OCI-LY7 (cell line): ENCODE results near the gene PLXDC2. TPM values are rescaled to one million over a fixed set of nuclear protein-coding genes. Genes with fewer than 3 reads are reported as not detected.

Experiments
- BruUV-seq: library from RNA; stranded (reverse); fragments of 400-500 nt; replicated peaks from 2 replicates; lab custom pipeline; 2021; lab: Mats Ljungman, UMichigan
- CTCF ChIA-PET: fragments of 300-600 bp; sonication (Branson Sonifier 250); formaldehyde crosslinking; loops from one replicate; lab custom pipeline; 2022; ENCODE audit warnings: antibody characterized with exemption; ENCODE audit not compliant: unreplicated experiment; lab: Charles Lee
- POLR2A ChIA-PET: fragments of 300-600 bp; sonication (Branson Sonifier 250); formaldehyde crosslinking; loops from one replicate; lab custom pipeline; 2022; ENCODE audit warnings: antibody characterized with exemption; lab: Charles Lee
- DNase-seq: peaks from one replicate; pipeline ENCODE4 v3.0.0-alpha.2; 2015; ENCODE audit warnings: low spot score
- H2AFZ ChIP-seq: fragments of 200-600 bp; sonication (generic), shearing (Covaris generic); 2 replicates; pipeline ENCODE4 v1.6.1; 2014; ENCODE audit warnings: mild to moderate bottlenecking, antibody characterized with exemption, low read length, moderate library complexity
- H3K27ac ChIP-seq: fragments of 200-600 bp; sonication (generic); 2 replicates; pipeline ENCODE4 v1.5.1; 2014; ENCODE audit warnings: mixed run types, low read depth, mild to moderate bottlenecking, moderate library complexity, low read length, inconsistent platforms; ENCODE audit not compliant: poor library complexity, severe bottlenecking
- H3K36me3 ChIP-seq: fragments of 200-600 bp; sonication (generic); 2 replicates; pipeline ENCODE4 v1.6.1; 2014; ENCODE audit warnings: mild to moderate bottlenecking, antibody characterized with exemption, low read length, moderate library complexity, mixed read lengths; ENCODE audit not compliant: insufficient read depth
- H3K4me1 ChIP-seq: fragments of 200-600 bp; sonication (generic); 2 replicates; pipeline ENCODE4 v1.5.1; 2014; ENCODE audit warnings: mild to moderate bottlenecking, low read length; ENCODE audit not compliant: insufficient read depth, poor library complexity, severe bottlenecking
- H3K4me2 ChIP-seq: fragments of 200-600 bp; sonication (generic); 2 replicates; pipeline ENCODE4 v1.6.1; 2014; ENCODE audit warnings: mild to moderate bottlenecking, low read length
- H3K4me3 ChIP-seq: fragments of 200-600 bp; sonication (generic); 2 replicates; pipeline ENCODE4 v1.5.1; 2014; ENCODE audit warnings: mild to moderate bottlenecking, low read depth, low read length; ENCODE audit not compliant: poor library complexity, severe bottlenecking
- H3K79me2 ChIP-seq: fragments of 200-600 bp; sonication (generic); 2 replicates; pipeline ENCODE4 v1.6.1; 2016; ENCODE audit warnings: low read depth, mild to moderate bottlenecking, low read length, moderate library complexity, mixed read lengths; ENCODE audit not compliant: insufficient read depth
- H3K9me2 ChIP-seq: fragments of 200-600 bp; sonication (generic); 2 replicates; pipeline ENCODE4 v1.6.1; 2016; ENCODE audit warnings: mild to moderate bottlenecking, low read length, mixed read lengths; ENCODE audit not compliant: insufficient read depth
- H3K9me3 ChIP-seq: fragments of 200-600 bp; sonication (generic); 2 replicates; pipeline ENCODE4 v1.6.1; 2014; ENCODE audit warnings: mild to moderate bottlenecking, mixed run types, low read length, mixed read lengths
- H4K20me1 ChIP-seq: fragments of 200-600 bp; sonication (generic); 2 replicates; pipeline ENCODE4 v1.6.1; 2014; ENCODE audit warnings: mild to moderate bottlenecking, antibody characterized with exemption, low read length, moderate library complexity, mixed read lengths; ENCODE audit not compliant: insufficient read depth
- EZH2phosphoT487 ChIP-seq: fragments of 200-600 bp; sonication (generic); IDR thresholded peaks from 2 replicates; pipeline ENCODE4 v1.6.1; 2018; ENCODE audit warnings: low read depth, borderline replicate concordance, mild to moderate bottlenecking, mixed run types, antibody characterized with exemption, low read length, moderate library complexity, mixed read lengths
- intact Hi-C: fragments of 100-400 bp; cut with micrococcal nuclease; formaldehyde crosslinking; loops from one replicate; pipeline ENCODE4 v1.10.0; 2022; ENCODE audit not compliant: unreplicated experiment
- total RNA-seq, 2 experiments: library from RNA; depleted of rRNA in 1 of 2; stranded (reverse); fragments of >200 nt in 1 of 2; shearing (Covaris generic) in 1 of 2; gene quantifications; 2 replicates each; pipeline ENCODE4 v1.2.3, GENCODE V29; 2014 to 2022
- TF ChIP-seq, protein P1 (sequence below): fragments of 200-600 bp; sonication (generic); conservative IDR thresholded peaks from 2 replicates; pipeline ENCODE4 v1.5.1; 2014; ENCODE audit warnings: mild to moderate bottlenecking, antibody characterized with exemption, low read length, moderate library complexity, mixed read lengths

PLXDC2 gene
- total RNA-seq, 2 experiments from 2014 or later = not detected

- Histone ChIP-seq H4K20me1 (no peaks in the 10 kb centered on the region), H3K4me3 (no peak overlapping the region), H3K9me3 (no peaks in the 10 kb centered on the region), H3K36me3 (no peaks in the 10 kb centered on the region), H3K9me2 (no peaks in the 10 kb centered on the region), H3K27ac (no peak overlapping the region), H3K4me2 (no peak overlapping the region), H2AFZ (no peak overlapping the region), H3K79me2 (no peaks in the 10 kb centered on the region), H3K4me1 (no peaks in the 10 kb centered on the region)
- no TSS peak for BruUV-seq
- intact Hi-C loops = no loop called here
- TF ChIP-seq EZH2phosphoT487 = no peak
- TF ChIP-seq, protein P1, sequence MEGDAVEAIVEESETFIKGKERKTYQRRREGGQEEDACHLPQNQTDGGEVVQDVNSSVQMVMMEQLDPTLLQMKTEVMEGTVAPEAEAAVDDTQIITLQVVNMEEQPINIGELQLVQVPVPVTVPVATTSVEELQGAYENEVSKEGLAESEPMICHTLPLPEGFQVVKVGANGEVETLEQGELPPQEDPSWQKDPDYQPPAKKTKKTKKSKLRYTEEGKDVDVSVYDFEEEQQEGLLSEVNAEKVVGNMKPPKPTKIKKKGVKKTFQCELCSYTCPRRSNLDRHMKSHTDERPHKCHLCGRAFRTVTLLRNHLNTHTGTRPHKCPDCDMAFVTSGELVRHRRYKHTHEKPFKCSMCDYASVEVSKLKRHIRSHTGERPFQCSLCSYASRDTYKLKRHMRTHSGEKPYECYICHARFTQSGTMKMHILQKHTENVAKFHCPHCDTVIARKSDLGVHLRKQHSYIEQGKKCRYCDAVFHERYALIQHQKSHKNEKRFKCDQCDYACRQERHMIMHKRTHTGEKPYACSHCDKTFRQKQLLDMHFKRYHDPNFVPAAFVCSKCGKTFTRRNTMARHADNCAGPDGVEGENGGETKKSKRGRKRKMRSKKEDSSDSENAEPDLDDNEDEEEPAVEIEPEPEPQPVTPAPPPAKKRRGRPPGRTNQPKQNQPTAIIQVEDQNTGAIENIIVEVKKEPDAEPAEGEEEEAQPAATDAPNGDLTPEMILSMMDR = no peak
- no peak for DNase-seq
- ChIA-PET POLR2A (no interaction called here), CTCF (no interaction called here)
Measured at GRCh38 chr10:20144268-20144667, 328.0 kb downstream of the PLXDC2 start.

- Histone ChIP-seq H3K79me2 (no peaks in the 10 kb centered on the region), H3K4me3 (no peak overlapping the region), H3K4me1 (no peaks in the 10 kb centered on the region), H3K9me3 (no peaks in the 10 kb centered on the region), H3K27ac (no peak overlapping the region), H3K36me3 (no peaks in the 10 kb centered on the region), H3K4me2 (no peak overlapping the region), H2AFZ (no peak overlapping the region), H3K9me2 (no peaks in the 10 kb centered on the region), H4K20me1 (no peaks in the 10 kb centered on the region)
- ChIA-PET CTCF (no interaction called here), POLR2A (no interaction called here)
- TF ChIP-seq, protein P1 = no peak
- TF ChIP-seq EZH2phosphoT487 = no peak
- no TSS peak for BruUV-seq
- intact Hi-C loops = no loop called here
- no peak for DNase-seq
Measured at GRCh38 chr10:20146004-20146403, 329.8 kb downstream of the PLXDC2 start.

DNA sequence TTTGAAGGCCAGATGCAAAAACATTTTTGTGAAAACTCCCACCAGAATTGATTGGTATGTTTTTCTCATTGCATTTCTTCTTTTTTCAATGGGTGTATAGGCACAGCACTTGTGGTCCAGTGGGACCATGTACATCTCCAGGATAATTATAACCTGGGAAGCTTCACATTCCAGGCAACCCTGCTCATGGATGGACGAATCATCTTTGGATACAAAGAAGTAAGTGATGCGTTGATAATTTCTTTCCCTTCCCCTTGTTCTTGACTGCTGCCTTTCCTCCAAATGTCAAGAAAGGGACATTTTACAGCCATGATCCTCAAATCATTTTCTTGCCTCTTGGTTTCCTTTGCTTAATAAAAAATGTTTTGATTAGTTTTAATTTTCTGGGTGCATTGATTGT, 331.5 kb downstream of the PLXDC2 start:
- Histone ChIP-seq H3K4me1 (no peaks in the 10 kb centered on the region), H3K79me2 (no peaks in the 10 kb centered on the region), H3K4me2 (no peak overlapping the region), H3K27ac (no peak overlapping the region), H3K9me2 (no peaks in the 10 kb centered on the region), H3K9me3 (no peaks in the 10 kb centered on the region), H2AFZ (no peak overlapping the region), H3K36me3 (no peaks in the 10 kb centered on the region), H4K20me1 (no peaks in the 10 kb centered on the region), H3K4me3 (no peak overlapping the region)
- DNase-seq = no peak
- no TSS peak for BruUV-seq
- TF ChIP-seq, protein P1 = no peak
- no peak for TF ChIP-seq EZH2phosphoT487
- ChIA-PET CTCF (no interaction called here), POLR2A (interaction anchor here (0.6 kb wide), 1 partner anchor 15 kb away, joined by 5 read pairs; no protein-coding TSS in a partner anchor)
- intact Hi-C loops = no loop called here
